GM12865 (cell line): ENCODE data around the gene TMEM134.

Experiments used
- DNase-seq: peaks from one replicate; pipeline ENCODE4 v3.0.0; 2010; ENCODE audit warnings: low read depth
- H3K4me3 ChIP-seq: 2 replicates; pipeline ENCODE4 v1.5.1; 2011; ENCODE audit warnings: mild to moderate bottlenecking, low read depth, low read length, control low read depth
- CTCF ChIP-seq: IDR thresholded peaks from 2 replicates; pipeline ENCODE4 v1.5.1; 2011; ENCODE audit warnings: low read length, control low read depth, low read depth, inconsistent platforms; ENCODE audit not compliant: insufficient read depth; ENCODE audit errors: missing control alignments

Gene TMEM134

GRCh38 chr11:67493548-67494370, 24.7 kb upstream of the TMEM134 start:
- no peak for TF ChIP-seq CTCF
- DNase-seq = no peak
- H3K4me3 ChIP-seq = no peak overlapping the region

GRCh38 chr11:67492801-67493547, 23.9 kb upstream of the TMEM134 start:
- DNase-seq = no peak
- TF ChIP-seq CTCF = no peak
- no peak overlapping the region for H3K4me3 ChIP-seq

GRCh38 chr11:67492069-67492727, 23.1 kb upstream of the TMEM134 start:
- H3K4me3 ChIP-seq = no peak overlapping the region
- DNase-seq = no peak
- TF ChIP-seq CTCF = no peak

- no peak overlapping the region for H3K4me3 ChIP-seq
- DNase-seq = no peak
- TF ChIP-seq CTCF = no peak
Measured at GRCh38 chr11:67491276-67492068, 22.4 kb upstream of the TMEM134 start.

- no peak for DNase-seq
- no peak for TF ChIP-seq CTCF
- no peak overlapping the region for H3K4me3 ChIP-seq
Measured at GRCh38 chr11:67490727-67491065, 21.6 kb upstream of the TMEM134 start.

GRCh38 chr11:67489885-67490726, 21.1 kb upstream of the TMEM134 start:
- H3K4me3 ChIP-seq = no peak overlapping the region
- DNase-seq = no peak
- TF ChIP-seq CTCF = no peak
